Measurements from ENCODE around the gene CPEB4.

CPEB4 gene

DNA sequence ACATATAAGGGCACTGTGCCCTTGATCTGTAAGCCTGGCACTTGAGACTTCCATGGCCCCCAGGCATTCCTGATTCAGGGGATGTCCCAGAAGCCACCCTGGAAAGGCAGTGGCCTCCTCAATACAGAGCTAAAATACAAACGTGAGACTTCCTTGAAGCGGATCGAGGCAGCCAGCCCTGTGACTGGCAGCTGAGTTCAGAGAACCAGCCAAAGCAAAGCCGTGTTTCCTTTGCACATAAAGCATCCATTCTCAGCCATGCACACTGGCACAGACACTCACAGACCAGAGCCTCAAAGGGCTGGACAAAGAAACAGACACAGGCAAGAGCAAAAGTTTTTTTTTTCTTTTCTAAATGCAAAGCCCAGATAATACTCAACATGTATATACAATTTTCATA lies 18.8 kb upstream of the CPEB4 start:
- H3K4me3 ChIP-seq (replicated peaks; ENCODE audit: low read depth, low read length), result no peak overlapping the region
- TF ChIP-seq CTCF (IDR thresholded peaks at IDR 0.05; ENCODE audit: insufficient read depth, low read length, poor library complexity, severe bottlenecking), result no peak
- no peak for DNase-seq (ENCODE audit: extremely low read depth, insufficient read length)

DNA sequence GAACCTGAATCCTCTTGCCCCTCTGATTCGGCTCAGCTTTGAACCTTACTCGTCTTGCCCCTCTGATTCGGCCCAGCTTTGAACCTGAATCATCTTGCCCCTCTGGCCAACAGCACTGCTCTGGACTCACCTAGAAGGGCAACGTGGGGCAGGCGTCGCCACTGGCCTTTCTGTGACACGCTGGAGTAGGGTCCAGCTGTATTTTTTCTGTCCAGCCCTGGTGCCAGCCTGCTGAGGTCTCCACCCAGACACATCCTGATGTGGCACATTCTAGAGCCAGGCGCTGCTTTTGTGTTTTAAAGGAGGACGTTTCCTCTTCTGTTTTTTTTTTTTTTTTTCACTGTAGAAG lies 15.2 kb upstream of the CPEB4 start:
- no peak for DNase-seq (ENCODE audit: extremely low read depth, insufficient read length)
- no peaks in the 10 kb centered on the region for H3K36me3 ChIP-seq (ENCODE audit: control insufficient read depth, insufficient read depth, low read length)
- no peaks in the 10 kb centered on the region for H3K27me3 ChIP-seq (replicated peaks; ENCODE audit: control insufficient read depth, insufficient read depth, low read length)
- no peak overlapping the region for H3K4me3 ChIP-seq (replicated peaks; ENCODE audit: low read depth, low read length)
- no peak for TF ChIP-seq CTCF (IDR thresholded peaks at IDR 0.05; ENCODE audit: insufficient read depth, low read length, poor library complexity, severe bottlenecking)

More for the DNA sequence above, 18.8 kb upstream of the CPEB4 start:
- Histone ChIP-seq H3K36me3 (ENCODE audit: control insufficient read depth, insufficient read depth, low read length) (no peaks in the 10 kb centered on the region), H3K27me3 (replicated peaks; ENCODE audit: control insufficient read depth, insufficient read depth, low read length) (no peaks in the 10 kb centered on the region)

GRCh38 chr5:173873306-173873922 lies 14.7 kb upstream of the CPEB4 start:
- Histone ChIP-seq H3K4me3 (replicated peaks; ENCODE audit: low read depth, low read length) (no peak overlapping the region), H3K36me3 (ENCODE audit: control insufficient read depth, insufficient read depth, low read length) (no peaks in the 10 kb centered on the region), H3K27me3 (replicated peaks; ENCODE audit: control insufficient read depth, insufficient read depth, low read length) (no peaks in the 10 kb centered on the region)
- no peak for TF ChIP-seq CTCF (IDR thresholded peaks at IDR 0.05; ENCODE audit: insufficient read depth, low read length, poor library complexity, severe bottlenecking)
- no peak for DNase-seq (ENCODE audit: extremely low read depth, insufficient read length)

DNA sequence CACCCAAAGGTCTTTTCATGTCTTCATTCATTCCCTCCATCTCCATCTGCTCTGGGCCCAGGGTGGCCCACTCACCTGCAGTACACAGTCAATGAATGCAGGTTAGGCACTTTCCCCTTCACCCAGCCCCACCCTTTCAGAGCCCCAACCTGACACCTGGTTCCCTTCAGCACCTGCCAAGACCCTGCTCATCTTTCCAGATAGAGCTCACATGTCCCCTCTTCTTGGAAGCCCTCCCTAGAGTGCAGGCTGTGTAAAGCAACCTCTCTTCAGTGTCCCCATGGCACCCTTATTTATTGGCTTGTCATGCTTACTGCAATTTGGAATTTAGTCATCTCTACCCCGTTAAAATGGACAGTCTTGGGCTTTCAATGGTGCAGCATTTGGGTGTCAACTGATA lies 13.0 kb upstream of the CPEB4 start:
- TF ChIP-seq CTCF (IDR thresholded peaks at IDR 0.05; ENCODE audit: insufficient read depth, low read length, poor library complexity, severe bottlenecking), result no peak
- Histone ChIP-seq H3K36me3 (ENCODE audit: control insufficient read depth, insufficient read depth, low read length) (no peaks in the 10 kb centered on the region), H3K27me3 (replicated peaks; ENCODE audit: control insufficient read depth, insufficient read depth, low read length) (no peaks in the 10 kb centered on the region), H3K4me3 (replicated peaks; ENCODE audit: low read depth, low read length) (no peak overlapping the region)
- DNase-seq (ENCODE audit: extremely low read depth, insufficient read length), result no peak

DNA sequence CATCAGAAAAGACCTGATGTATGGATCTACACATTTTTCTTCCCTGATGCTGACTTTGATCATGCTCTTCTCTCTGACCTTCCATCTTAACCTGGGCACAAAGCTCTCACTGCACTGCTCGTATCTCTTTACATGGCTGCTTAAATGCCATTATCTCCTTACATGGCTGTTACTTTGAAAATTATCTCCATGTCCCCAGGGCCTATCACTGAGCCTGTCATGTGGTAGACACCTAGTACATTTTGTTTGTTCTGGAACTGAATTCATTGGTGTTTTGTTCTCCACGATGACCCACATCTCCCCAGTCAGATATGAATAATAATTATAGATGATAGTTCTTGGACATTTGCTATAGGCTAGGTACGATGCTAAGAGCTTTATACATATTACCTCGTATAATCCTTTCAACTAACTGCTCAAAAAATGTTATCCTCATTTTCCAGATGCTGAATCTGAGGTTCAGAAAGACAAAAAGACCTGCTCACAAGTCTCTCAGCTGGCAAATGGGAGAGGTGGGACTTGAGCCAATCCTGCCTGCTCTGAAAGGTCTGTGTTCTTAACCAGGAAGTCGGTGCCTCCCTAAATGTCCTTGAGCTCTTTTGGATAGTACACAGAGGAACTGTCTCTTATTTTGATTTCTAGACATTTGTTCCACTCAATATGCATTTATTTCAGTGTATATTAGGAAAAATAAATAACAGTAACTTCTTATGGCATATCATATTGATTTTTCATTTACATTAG lies 9.8 kb upstream of the CPEB4 start:
- DNase-seq (ENCODE audit: extremely low read depth, insufficient read length), result no peak
- no peak for TF ChIP-seq CTCF (IDR thresholded peaks at IDR 0.05; ENCODE audit: insufficient read depth, low read length, poor library complexity, severe bottlenecking)

More for the DNA sequence above, 9.8 kb upstream of the CPEB4 start:
- Histone ChIP-seq H3K4me3 (replicated peaks; ENCODE audit: low read depth, low read length) (no peak overlapping the region), H3K36me3 (ENCODE audit: control insufficient read depth, insufficient read depth, low read length) (no peaks in the 10 kb centered on the region), H3K27me3 (replicated peaks; ENCODE audit: control insufficient read depth, insufficient read depth, low read length) (no peaks in the 10 kb centered on the region)
